GM19372 (cell line): ENCODE measurements around the gene BCL2L14.

Experiments
- ATAC-seq: cut with Tn5 transposase; IDR thresholded peaks from one replicate; pipeline ENCODE4 v1.9.1; 2021; ENCODE audit warnings: mild to moderate bottlenecking, low read depth, moderate library complexity; ENCODE audit not compliant: unreplicated experiment

The BCL2L14 gene

GRCh38 chr12:12051668-12052067 lies 19.1 kb upstream of the BCL2L14 start:
- no peak for ATAC-seq

GRCh38 chr12:12054993-12055392 lies 15.7 kb upstream of the BCL2L14 start:
- ATAC-seq = no peak

- ATAC-seq = no peak
Measured at GRCh38 chr12:12056951-12057350, 13.8 kb upstream of the BCL2L14 start.

GRCh38 chr12:12064596-12064995 lies 6.1 kb upstream of the BCL2L14 start:
- no peak for ATAC-seq

GRCh38 chr12:12068751-12069150 lies 2.0 kb upstream of the BCL2L14 start:
- no peak for ATAC-seq

- no peak for ATAC-seq
Measured at GRCh38 chr12:12069821-12070548, 754 bp upstream of the BCL2L14 start.

GRCh38 chr12:12072064-12072760 lies 1.5 kb downstream of the BCL2L14 start:
- ATAC-seq = no peak

- no peak for ATAC-seq
Measured at GRCh38 chr12:12079291-12079690, 8.6 kb downstream of the BCL2L14 start.

GRCh38 chr12:12081836-12082497 lies 11.2 kb downstream of the BCL2L14 start:
- ATAC-seq = peak; percentile 77

- ATAC-seq = no peak
Measured at GRCh38 chr12:12083688-12084087, 12.9 kb downstream of the BCL2L14 start.

- no peak for ATAC-seq
Measured at GRCh38 chr12:12086362-12086761, 15.6 kb downstream of the BCL2L14 start.

- no peak for ATAC-seq
Measured at GRCh38 chr12:12086973-12087692, 16.4 kb downstream of the BCL2L14 start.

- ATAC-seq = no peak
Measured at GRCh38 chr12:12087693-12088034, 16.9 kb downstream of the BCL2L14 start.

- ATAC-seq = no peak
Measured at GRCh38 chr12:12088147-12088546, 17.4 kb downstream of the BCL2L14 start.

GRCh38 chr12:12088761-12089160 lies 18.0 kb downstream of the BCL2L14 start:
- ATAC-seq = no peak

GRCh38 chr12:12091071-12091470 lies 20.3 kb downstream of the BCL2L14 start:
- no peak for ATAC-seq

GRCh38 chr12:12091977-12092663 lies 21.4 kb downstream of the BCL2L14 start:
- ATAC-seq = no peak

GRCh38 chr12:12094481-12094880 lies 23.7 kb downstream of the BCL2L14 start:
- ATAC-seq = no peak

GRCh38 chr12:12095021-12095420 lies 24.3 kb downstream of the BCL2L14 start:
- ATAC-seq = no peak

- ATAC-seq = no peak
Measured at GRCh38 chr12:12097891-12098690, 27.4 kb downstream of the BCL2L14 start.
